Measurements from ENCODE around the gene TMEM100. TPM values are rescaled to one million over a fixed set of nuclear protein-coding genes. Genes with fewer than 3 reads are reported as not detected.

Gene TMEM100
- polyA plus RNA-seq, 4 donors = 41.0 to 70.7 (median 61.5) TPM

- DNase-seq (ENCODE audit: low read depth in 4 of 4, low spot score in 3 of 4) = no peak
These were observed 23.8 kb upstream of the TMEM100 start for GRCh38 chr17:55746466-55746865.

- DNase-seq (ENCODE audit: low read depth in 4 of 4, low spot score in 3 of 4) = no peak
These were observed 22.6 kb upstream of the TMEM100 start for GRCh38 chr17:55745258-55745657.

DNA sequence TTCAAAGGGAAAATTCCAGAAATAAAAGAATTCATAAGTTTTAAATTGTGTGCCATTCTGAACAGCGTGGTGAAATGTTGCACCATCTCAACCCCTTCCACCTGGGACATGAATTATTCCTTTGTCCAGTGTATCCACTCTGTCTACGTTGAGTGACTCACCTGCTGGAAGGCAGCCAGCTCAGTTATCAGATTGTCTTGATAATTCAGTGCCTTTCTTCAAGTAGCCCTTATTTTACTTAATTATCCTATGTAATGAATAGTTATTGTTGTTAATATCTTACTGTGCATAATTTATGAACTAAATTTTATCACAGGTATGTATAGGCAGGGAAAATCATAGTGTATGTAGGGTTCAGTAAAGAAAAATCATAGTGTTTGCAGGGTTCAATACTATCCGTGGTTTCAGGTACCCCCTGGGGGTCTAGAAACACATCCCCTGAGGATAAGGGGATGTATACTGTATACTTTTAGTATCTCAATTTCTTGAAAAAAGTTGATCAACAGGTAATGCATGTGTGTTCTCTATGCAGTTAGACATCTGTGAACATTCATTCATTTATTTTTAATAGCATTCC lies 20.5 kb upstream of the TMEM100 start:
- DNase-seq (ENCODE audit: low read depth in 4 of 4, low spot score in 3 of 4) = no peak

DNA sequence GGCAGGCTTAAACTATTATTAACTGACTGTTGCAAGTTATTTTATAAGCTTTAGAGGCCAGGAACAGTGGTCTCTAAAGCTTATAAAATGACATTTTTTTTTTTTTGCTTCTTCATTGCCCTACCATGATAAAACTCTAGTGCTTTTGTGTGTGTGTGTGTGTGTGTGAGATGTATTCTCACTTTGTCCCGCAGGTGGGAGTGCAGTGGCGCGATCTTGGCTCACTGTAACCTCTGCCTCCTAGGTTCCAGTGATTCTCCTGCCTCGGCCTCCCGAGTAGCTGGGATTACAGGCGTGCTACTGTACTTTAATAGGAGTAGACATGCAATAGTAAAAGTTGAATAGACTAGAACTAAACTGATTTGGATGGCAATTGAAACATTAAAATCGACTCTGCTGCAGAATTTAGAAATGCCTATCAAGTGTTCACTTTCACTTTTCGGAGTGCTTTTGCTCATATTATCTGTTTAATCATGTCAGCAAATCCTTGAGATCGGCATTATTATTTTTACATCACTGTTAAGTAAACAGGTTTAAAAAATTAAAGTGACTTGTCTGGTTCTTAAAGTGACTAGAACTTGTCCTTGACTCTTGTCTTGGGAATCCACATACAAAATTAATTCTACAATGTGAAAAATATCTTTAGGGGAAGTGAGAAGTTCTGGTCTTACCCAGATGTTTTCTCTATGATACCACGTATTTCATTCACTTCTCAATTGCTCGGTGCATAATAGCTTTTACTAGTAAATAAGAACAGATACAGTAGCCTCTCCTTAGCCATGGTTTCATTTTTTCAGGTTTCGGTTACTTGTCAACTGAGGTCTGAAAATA lies 19.8 kb upstream of the TMEM100 start:
- DNase-seq (ENCODE audit: low read depth in 4 of 4, low spot score in 3 of 4) = no peak

DNA sequence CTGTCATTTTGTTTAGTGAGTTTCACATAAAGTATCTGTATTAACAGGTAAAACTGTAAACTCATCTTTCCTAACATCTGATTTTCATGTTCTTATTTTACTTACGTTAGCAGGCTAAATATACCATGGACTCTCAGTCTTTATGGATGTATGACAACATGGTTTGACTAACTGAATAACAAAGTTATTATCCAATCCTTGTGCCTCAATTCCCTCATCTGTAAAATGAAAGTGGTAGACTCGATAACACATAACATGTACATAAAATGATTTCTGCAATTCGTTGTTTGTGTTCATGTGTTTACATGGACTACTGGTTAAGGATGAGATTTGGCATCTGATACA lies 18.7 kb upstream of the TMEM100 start:
- no peak for DNase-seq (ENCODE audit: low read depth in 4 of 4, low spot score in 3 of 4)

GRCh38 chr17:55740511-55741355 lies 18.1 kb upstream of the TMEM100 start:
- no peak for DNase-seq (ENCODE audit: low read depth in 4 of 4, low spot score in 3 of 4)

- DNase-seq (ENCODE audit: low read depth in 4 of 4, low spot score in 3 of 4) = no peak
These were observed 15.4 kb upstream of the TMEM100 start for GRCh38 chr17:55737976-55738501.

DNA sequence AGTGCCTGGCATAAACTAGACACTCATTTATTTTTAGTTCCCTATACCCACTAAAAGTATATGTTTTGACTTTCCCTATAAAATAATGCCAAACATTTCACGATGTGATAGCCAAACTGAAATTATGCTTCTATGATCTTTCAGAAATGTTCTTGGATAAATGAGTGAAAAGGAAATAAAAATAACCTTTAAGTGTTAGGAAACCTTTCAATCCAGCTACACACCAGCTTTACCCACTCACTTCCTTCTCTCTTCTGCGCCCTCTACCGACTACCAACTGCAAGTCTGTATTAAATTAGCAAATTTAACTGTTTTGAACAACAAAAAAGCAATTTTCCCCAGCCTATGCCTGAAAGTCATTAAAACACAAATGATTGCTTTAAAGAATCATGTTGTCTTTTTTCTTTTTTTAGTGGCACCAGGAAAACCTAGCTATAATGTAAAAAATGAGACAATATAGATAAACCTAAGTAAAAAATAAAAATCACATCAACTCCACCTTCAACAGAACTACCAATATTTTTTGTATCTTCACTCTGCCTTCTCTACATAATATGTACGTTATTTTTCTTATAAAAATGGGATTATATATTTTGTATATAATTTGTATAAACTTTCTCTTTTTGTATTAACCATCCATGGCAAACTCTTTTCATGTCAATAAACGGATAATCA lies 13.2 kb upstream of the TMEM100 start:
- DNase-seq (ENCODE audit: low read depth in 4 of 4, low spot score in 3 of 4) = no peak

DNA sequence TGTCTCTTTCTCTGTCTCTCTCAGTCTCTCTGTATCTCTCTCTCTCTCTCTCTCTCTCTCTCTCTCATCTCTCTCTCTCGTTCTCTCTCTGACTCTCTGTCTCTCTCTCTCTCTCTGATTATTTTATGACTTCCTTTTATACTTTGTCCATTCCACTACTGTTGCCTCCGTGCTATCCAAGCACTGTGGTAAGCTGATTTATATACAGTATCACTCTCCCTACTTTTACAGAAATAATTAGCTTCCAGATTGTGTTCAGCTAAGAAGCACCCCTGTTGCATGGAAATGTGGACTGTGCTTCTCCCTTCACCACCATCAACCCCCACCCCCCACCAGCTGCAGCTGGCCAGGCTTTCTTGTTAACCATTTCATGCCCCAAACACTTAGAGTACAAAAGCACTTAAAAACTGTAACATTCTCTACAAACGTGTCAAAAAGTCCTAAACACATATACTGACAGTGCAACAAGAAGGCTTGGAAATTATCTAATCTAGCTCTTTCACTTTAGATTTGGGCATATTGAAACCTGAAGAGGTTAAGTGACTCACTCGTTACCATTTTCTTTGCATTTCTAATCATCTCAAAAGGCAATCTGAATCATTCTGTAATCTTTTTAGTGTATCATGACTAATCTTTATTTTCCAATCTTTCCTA lies 11.6 kb upstream of the TMEM100 start:
- no peak for DNase-seq (ENCODE audit: low read depth in 4 of 4, low spot score in 3 of 4)

DNA sequence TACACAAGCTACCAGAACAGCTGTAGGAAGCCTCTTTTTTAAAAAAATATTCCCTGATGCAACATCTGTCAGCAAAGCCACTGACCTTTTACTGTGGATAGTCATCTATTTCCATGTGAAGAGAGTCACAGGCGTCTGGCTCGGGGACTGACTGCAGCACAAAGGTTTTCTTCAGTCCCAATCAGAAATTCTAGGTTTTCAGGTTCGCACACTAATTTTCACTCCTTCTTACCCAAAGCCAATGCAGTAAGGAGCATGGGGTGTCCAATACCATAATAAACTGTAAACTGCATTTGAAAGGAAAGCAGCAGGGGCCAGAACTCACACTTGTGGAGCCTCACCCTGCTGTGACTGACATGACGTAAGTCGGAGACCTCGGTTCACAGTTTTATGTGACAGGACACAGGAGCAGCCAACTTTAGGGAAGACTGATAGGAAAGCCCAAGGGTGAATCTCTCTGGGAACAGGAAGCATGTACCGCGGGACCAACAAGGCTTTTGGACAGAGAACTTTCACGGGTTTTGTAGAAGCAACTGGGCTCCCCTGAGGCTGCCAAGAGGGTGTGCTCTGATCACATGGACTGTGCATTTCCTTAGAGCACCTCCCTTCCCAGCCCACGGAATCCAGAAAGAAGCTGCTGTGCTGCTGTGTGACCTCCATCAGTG lies 9.1 kb upstream of the TMEM100 start:
- no peak for DNase-seq (ENCODE audit: low read depth in 4 of 4, low spot score in 3 of 4)

DNA sequence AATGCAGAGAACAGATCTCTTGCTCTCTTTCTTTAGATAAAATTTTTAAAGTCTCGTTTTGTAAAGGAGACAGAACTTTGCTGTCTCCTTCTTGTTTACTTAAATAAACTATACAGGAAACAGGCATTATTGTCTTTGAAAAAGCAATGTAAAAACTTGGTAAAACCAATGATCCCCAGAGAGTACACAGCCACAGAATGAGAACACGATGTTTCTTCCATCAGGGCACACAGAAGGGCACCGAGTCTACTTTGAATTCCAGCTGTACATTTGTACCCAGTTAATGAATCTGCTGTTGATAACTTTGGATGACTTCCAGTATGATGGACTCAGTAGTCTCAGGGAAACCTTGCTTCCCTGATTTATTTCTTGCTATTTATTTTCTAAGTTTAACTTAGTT lies 8.1 kb upstream of the TMEM100 start:
- DNase-seq (ENCODE audit: low read depth in 4 of 4, low spot score in 3 of 4) = no peak

- no peak for DNase-seq (ENCODE audit: low read depth in 4 of 4, low spot score in 3 of 4)
These were observed 7.7 kb upstream of the TMEM100 start for GRCh38 chr17:55730380-55730779.

DNA sequence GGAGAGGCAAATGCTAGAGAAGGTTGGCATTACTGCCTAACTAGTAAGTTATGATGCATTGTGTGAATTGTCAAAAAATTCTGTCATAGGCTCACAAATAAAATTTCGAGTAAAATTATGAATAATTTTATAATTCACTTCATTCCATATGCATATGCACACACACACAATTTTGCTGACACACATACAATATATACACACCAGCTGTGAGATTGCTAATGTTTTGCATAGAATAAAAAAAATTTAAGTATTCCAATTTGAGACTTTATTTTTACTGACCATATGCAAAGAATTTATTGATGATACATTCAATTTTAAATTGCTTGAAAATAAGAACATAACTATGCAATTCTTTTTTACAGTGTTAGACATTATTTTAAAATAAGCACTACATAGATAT lies 6.8 kb upstream of the TMEM100 start:
- no peak for DNase-seq (ENCODE audit: low read depth in 4 of 4, low spot score in 3 of 4)

DNA sequence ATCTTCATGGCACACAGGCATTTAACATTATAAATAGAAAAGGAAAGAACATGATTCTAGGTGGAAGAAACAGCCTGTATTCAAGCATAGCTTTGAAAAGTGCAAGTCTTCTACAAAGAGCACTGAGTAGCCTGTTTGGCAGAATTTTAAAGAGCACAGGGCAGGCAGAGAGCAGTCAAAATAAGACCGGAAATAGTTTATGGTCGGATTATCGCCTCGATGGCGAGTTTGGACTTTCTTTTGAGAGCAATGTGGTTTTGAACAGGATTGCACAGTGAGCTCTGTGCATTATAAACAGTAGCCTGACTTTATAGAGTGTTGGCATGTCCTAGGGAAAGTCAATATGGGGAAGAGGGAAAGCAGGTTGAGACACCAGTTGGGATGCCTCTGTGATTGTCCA lies 6.2 kb upstream of the TMEM100 start:
- no peak for DNase-seq (ENCODE audit: low read depth in 4 of 4, low spot score in 3 of 4)

GRCh38 chr17:55728361-55728760 lies 5.7 kb upstream of the TMEM100 start:
- DNase-seq (ENCODE audit: low read depth in 4 of 4, low spot score in 3 of 4) = no peak

GRCh38 chr17:55727920-55728319 lies 5.3 kb upstream of the TMEM100 start:
- DNase-seq (ENCODE audit: low read depth in 4 of 4, low spot score in 3 of 4) = no peak

DNA sequence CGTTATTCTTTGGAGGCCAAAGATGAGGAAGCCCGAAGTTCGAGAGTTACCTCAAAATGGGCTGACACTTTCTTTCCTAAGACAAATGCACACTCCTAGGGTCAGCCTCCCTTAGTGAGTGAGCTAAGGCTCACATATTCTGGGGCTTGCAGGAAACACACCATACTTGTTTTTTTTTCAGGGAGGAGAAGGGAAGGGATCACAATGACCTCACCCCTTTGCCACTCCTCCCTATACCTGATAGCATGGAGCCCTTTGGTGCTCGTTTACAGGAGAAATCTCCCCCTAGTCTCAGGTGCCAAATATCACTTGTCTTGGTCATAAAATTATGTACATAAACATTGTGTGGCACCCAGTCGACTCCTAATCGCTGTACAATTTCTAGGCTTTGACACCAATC lies 4.6 kb upstream of the TMEM100 start:
- no peak for DNase-seq (ENCODE audit: low read depth in 4 of 4, low spot score in 3 of 4)

DNA sequence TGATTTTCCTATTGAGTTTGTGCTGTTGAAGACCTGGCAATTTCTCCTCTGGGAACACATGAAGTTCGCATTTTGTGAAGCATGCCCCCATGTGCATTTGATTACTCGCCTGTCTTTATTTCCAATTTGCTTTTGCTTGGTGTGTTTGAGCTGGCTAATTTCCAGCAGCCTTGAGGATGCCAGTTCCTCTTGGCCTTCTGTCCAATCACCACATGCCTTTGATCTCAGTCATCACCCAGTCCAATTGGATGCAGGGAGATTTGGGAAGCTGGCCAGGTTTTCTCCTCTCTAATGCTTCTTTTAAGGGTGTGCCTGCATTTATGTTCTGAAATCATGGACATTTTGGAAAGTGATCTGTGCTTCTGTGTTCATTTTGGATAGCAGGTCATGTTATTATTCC lies 3.8 kb upstream of the TMEM100 start:
- no peak for DNase-seq (ENCODE audit: low read depth in 4 of 4, low spot score in 3 of 4)

DNA sequence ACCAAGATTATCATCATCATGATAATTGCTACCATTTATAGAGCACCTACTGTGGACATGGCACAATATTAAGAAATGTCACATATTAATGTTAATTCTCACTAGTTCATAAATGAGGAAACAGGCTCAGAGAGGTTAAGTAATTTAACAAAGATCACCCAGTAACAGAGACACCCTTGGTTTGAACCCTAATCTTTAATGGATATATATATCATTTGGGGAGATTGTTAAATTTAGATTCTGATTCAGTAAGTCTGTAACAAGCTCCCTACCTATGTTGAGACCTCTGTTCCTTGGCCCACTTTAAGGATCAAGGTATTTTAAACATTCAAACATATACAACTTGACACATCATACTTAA lies 804 bp upstream of the TMEM100 start:
- DNase-seq (ENCODE audit: low read depth in 4 of 4, low spot score in 3 of 4) = no peak

All from right renal pelvis (tissue), 4 donors.